K562 (cell line): ENCODE data around the gene ADARB2. TPM values are rescaled to one million over a fixed set of nuclear protein-coding genes. Genes with fewer than 3 reads are reported as not detected.

Experiments
- ATAC-seq: fragments of 200-7000 bp; cut with Tn5 transposase; 3 replicates; pipeline ENCODE4 v1.9.1; 2020; ENCODE audit warnings: moderate library complexity
- BruUV-seq: library from RNA; stranded (reverse); fragments of 400-500 nt; replicated peaks from 2 replicates; lab custom pipeline; 2021; lab: Mats Ljungman, UMichigan
- CTCF ChIA-PET: fragments of 300-600 bp; formaldehyde crosslinking; extraction: SDS; loops from one replicate; lab custom pipeline; 2021; ENCODE audit warnings: low intra/inter-chr PET ratio; lab: Yijun Ruan, JAX
- POLR2A ChIA-PET: fragments of 300-600, 350-650 bp; sonication (Branson Sonifier 250); formaldehyde crosslinking; extraction: SDS; loops from one replicate; lab custom pipeline; 2021; ENCODE audit warnings: antibody characterized with exemption, inconsistent platforms; lab: Yijun Ruan, JAX
- DNase-seq, 4 experiments: peaks; one replicate each; pipeline versions ENCODE4 v3.0.0 to v3.0.0-alpha.2; 2011 to 2018; ENCODE audit warnings: low spot score in 3 of 4, mixed read lengths in 3 of 4; ENCODE audit errors: extremely low read depth in 1 of 4
- FAIRE-seq: peaks from 2 replicates; lab custom pipeline; 2011; peaks lifted over from hg19 to GRCh38; lab: Jason Lieb, UNC
- H2AFZ ChIP-seq: 2 replicates; pipeline ENCODE4 v1.6.0; 2011; ENCODE audit warnings: low read depth, low read length, control low read depth, inconsistent platforms
- H3K27ac ChIP-seq: fragments of 200-600 bp; 3 replicates; pipeline ENCODE4 v1.8.0; 2011; ENCODE audit warnings: low read depth, mild to moderate bottlenecking, control low read depth, inconsistent platforms, low read length, moderate library complexity, mixed read lengths; ENCODE audit errors: extremely low read depth
- H3K27me3 ChIP-seq, 2 experiments: fragments of 300-600 bp in 1 of 2; 2 replicates in 1 of 2; 3 replicates in 1 of 2; pipeline versions ENCODE4 v1.6.0 to v1.8.0; 2011; ENCODE audit warnings: inconsistent platforms in 2 of 2, low read length in 2 of 2, mild to moderate bottlenecking in 1 of 2, mixed read lengths in 1 of 2, moderate library complexity in 1 of 2; ENCODE audit not compliant: control insufficient read depth in 2 of 2, insufficient read depth in 2 of 2
- H3K36me3 ChIP-seq: fragments of 300-600 bp; 3 replicates; pipeline ENCODE4 v1.8.0; 2011; ENCODE audit warnings: mild to moderate bottlenecking, low read length, inconsistent platforms; ENCODE audit not compliant: control insufficient read depth, insufficient read depth
- H3K4me1 ChIP-seq, 2 experiments: fragments of 200-600 bp in 1 of 2; replicated peaks in 1 of 2; 2 replicates in 1 of 2; 3 replicates in 1 of 2; pipeline versions ENCODE4 v1.5.1 to v1.8.0; 2011; ENCODE audit warnings: inconsistent platforms in 2 of 2, low read length in 2 of 2, mild to moderate bottlenecking in 1 of 2, mixed read lengths in 1 of 2, moderate library complexity in 1 of 2; ENCODE audit not compliant: control insufficient read depth in 2 of 2, insufficient read depth in 2 of 2
- H3K4me2 ChIP-seq: 2 replicates; pipeline ENCODE4 v1.6.1; 2011; ENCODE audit warnings: low read length, control low read depth, inconsistent platforms, mixed read lengths; ENCODE audit not compliant: insufficient read depth
- H3K4me3 ChIP-seq: fragments of 200-600 bp; sonication (generic), shearing (Covaris generic); 2 replicates; pipeline ENCODE4 v1.5.1; 2016; ENCODE audit warnings: control low read depth, inconsistent platforms
- H3K79me2 ChIP-seq: fragments of 200-600 bp; 3 replicates; pipeline ENCODE4 v1.8.0; 2011; ENCODE audit warnings: low read length, inconsistent platforms; ENCODE audit not compliant: control insufficient read depth, insufficient read depth
- H3K9ac ChIP-seq, 2 experiments: 2 replicates each; pipeline versions ENCODE4 v1.6.0 to v1.6.1; 2011; ENCODE audit warnings: low read depth in 2 of 2, low read length in 2 of 2, control low read depth in 1 of 2, inconsistent platforms in 1 of 2, mild to moderate bottlenecking in 1 of 2, mixed read lengths in 1 of 2; ENCODE audit not compliant: insufficient read depth in 1 of 2
- H3K9me1 ChIP-seq: one replicate; pipeline ENCODE4 v1.6.0; 2011; ENCODE audit warnings: inconsistent platforms, mild to moderate bottlenecking, low read length, moderate library complexity; ENCODE audit not compliant: control insufficient read depth, insufficient read depth
- H3K9me3 ChIP-seq: replicated peaks from 2 replicates; pipeline ENCODE4 v1.5.1; 2011; ENCODE audit warnings: low read depth, low read length, inconsistent platforms; ENCODE audit not compliant: control insufficient read depth, insufficient read depth
- H4K20me1 ChIP-seq: replicated peaks from 2 replicates; pipeline ENCODE4 v1.6.1; 2011; ENCODE audit warnings: low read length, inconsistent platforms, mixed read lengths; ENCODE audit not compliant: control insufficient read depth, insufficient read depth
- BCL6 ChIP-seq: fragments of 250-450 bp; sonication (Bioruptor Pico); IDR thresholded peaks from 2 replicates; pipeline ENCODE4 v1.4.0; 2020
- CBX8 ChIP-seq: fragments of 200-600 bp; sonication (generic); IDR thresholded peaks from 2 replicates; pipeline ENCODE4 v1.6.1; 2012; ENCODE audit warnings: borderline replicate concordance, mixed run types, low read depth, mild to moderate bottlenecking, moderate library complexity, mixed read lengths, low read length, control low read depth, inconsistent platforms; ENCODE audit not compliant: poor library complexity, severe bottlenecking; ENCODE audit errors: extremely low read depth
- WGBS: fragments of 100-300 bp; shearing (Covaris generic); methylation state at CpG from one replicate; pipeline ENCODE4 v1.1.6; 2016; ENCODE audit warnings: low coverage, mixed read lengths; ENCODE audit not compliant: insufficient coverage; ENCODE audit errors: missing lambda C conversion rate; 5-methylcytosine and 5-hydroxymethylcytosine counted together
- in situ Hi-C: fragments of 300-500 bp; cut with MboI; formaldehyde crosslinking; loops from 4 replicates; pipeline ENCODE4 v1.15.0; 2018; ENCODE audit warnings: inconsistent platforms, mixed read lengths
- intact Hi-C: fragments of 100-400 bp; cut with micrococcal nuclease; formaldehyde crosslinking; loops from 2 replicates; pipeline ENCODE4 v1.14.2; 2022
- polyA plus RNA-seq, 8 experiments: library from polyadenylated mRNA; depleted of rRNA in 4 of 8; stranded (reverse) in 5 of 8; unstranded in 3 of 8; fragments of >200 nt; fragmentation: Nextera tagmentation in 2 of 8; fragmentation: Illumina TruSeq in 1 of 8; extraction: Ambion mirVana in 2 of 8; extraction: Trizol in 1 of 8; gene quantifications; 2 replicates each; pipeline versions ENCODE4 v1.2.1 to v1.2.3, GENCODE V29; 2011 to 2014; ENCODE audit warnings: inconsistent platforms in 1 of 8, missing spikeins in 1 of 8
- total RNA-seq, 7 experiments: library from RNA; depleted of rRNA in 6 of 7; stranded (reverse); fragments of >200 nt in 6 of 7; fragmentation: Illumina TruSeq in 2 of 7; extraction: Trizol in 2 of 7; gene quantifications; 2 replicates each; pipeline versions ENCODE4 v1.2.1 to v1.2.3, GENCODE V29; 2011 to 2021; ENCODE audit warnings: low replicate concordance in 1 of 7
- TF ChIP-seq, protein P1 (sequence below): fragments of 250-450 bp; sonication (Bioruptor Pico); IDR thresholded peaks from 2 replicates; pipeline ENCODE4 v1.4.0; 2020

The ADARB2 gene
- total and polyA plus RNA-seq, 9 of the 15 experiments (the other 6 are each of a cell fraction or from before 2014, with no cell fraction given) = not detected

DNA sequence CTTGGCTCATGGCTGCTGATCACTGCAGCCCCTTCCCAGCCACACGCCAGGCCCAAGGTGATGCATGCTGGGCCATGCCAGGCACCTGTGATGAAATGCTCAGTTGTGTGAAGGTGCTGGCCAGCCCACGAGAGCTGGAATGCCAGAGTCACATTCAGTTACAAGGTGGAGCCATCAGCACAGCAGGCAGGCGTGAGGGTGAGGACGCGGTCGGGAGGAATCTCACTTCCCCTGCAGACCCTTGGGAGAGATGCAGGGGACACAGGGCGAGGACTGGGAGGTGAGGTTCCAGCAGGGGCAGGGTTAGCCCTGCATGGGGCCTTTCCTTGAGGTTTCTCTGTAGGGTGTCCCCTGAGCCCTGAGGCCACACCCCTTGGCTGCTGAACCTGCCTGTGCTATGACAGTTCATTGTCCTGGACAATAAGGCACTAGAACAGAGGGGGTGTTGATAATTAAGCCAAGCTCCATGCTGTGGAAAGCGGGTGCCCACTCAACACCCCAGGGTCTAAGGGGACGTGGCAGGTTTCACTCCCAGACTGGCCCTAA, 82.4 kb downstream of the ADARB2 start:
- BruUV-seq = no TSS peak
- no peak for FAIRE-seq
- in situ Hi-C loops = no loop called here

More for the DNA sequence above, 82.4 kb downstream of the ADARB2 start:
- ChIA-PET POLR2A (no interaction called here), CTCF (no interaction called here)
- no peak overlapping the region for H3K27ac ChIP-seq
- TF ChIP-seq CBX8 (no peak), BCL6 (no peak)
- TF ChIP-seq, protein P1, sequence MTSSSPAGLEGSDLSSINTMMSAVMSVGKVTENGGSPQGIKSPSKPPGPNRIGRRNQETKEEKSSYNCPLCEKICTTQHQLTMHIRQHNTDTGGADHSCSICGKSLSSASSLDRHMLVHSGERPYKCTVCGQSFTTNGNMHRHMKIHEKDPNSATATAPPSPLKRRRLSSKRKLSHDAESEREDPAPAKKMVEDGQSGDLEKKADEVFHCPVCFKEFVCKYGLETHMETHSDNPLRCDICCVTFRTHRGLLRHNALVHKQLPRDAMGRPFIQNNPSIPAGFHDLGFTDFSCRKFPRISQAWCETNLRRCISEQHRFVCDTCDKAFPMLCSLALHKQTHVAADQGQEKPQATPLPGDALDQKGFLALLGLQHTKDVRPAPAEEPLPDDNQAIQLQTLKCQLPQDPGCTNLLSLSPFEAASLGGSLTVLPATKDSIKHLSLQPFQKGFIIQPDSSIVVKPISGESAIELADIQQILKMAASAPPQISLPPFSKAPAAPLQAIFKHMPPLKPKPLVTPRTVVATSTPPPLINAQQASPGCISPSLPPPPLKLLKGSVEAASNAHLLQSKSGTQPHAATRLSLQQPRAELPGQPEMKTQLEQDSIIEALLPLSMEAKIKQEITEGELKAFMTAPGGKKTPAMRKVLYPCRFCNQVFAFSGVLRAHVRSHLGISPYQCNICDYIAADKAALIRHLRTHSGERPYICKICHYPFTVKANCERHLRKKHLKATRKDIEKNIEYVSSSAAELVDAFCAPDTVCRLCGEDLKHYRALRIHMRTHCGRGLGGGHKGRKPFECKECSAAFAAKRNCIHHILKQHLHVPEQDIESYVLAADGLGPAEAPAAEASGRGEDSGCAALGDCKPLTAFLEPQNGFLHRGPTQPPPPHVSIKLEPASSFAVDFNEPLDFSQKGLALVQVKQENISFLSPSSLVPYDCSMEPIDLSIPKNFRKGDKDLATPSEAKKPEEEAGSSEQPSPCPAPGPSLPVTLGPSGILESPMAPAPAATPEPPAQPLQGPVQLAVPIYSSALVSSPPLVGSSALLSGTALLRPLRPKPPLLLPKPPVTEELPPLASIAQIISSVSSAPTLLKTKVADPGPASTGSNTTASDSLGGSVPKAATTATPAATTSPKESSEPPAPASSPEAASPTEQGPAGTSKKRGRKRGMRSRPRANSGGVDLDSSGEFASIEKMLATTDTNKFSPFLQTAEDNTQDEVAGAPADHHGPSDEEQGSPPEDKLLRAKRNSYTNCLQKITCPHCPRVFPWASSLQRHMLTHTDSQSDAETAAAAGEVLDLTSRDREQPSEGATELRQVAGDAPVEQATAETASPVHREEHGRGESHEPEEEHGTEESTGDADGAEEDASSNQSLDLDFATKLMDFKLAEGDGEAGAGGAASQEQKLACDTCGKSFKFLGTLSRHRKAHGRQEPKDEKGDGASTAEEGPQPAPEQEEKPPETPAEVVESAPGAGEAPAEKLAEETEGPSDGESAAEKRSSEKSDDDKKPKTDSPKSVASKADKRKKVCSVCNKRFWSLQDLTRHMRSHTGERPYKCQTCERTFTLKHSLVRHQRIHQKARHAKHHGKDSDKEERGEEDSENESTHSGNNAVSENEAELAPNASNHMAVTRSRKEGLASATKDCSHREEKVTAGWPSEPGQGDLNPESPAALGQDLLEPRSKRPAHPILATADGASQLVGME = no peak
- H3K4me2 ChIP-seq = no peak overlapping the region
- no peaks in the 10 kb centered on the region for H3K36me3 ChIP-seq
- no peak for ATAC-seq
- no peaks in the 10 kb centered on the region for H3K4me1 ChIP-seq
- 0 out of 2 replicates have a peak, but pooled peaks cover 5% of the 10 kb centered on the region for H4K20me1 ChIP-seq
- WGBS = 1% methylated on average over 9 of the region's 9 CpGs
- no peak overlapping the region for H3K4me3 ChIP-seq
- intact Hi-C loops = no loop called here
- no peaks in the 10 kb centered on the region for H3K9me1 ChIP-seq
- no peaks in the 10 kb centered on the region for H3K79me2 ChIP-seq
- H3K9ac ChIP-seq = no peak overlapping the region
- no peak overlapping the region for H2AFZ ChIP-seq
- no peaks in the 10 kb centered on the region for H3K9me3 ChIP-seq
- no peak for DNase-seq
- peaks cover 0 to 45% of the 10 kb centered on the region in 2 experiments; a peak in 2 of 5 replicates for H3K27me3 ChIP-seq
